NCI-H1417 treated with DMSO at 0.1 percent for 48 hours (cell line): ENCODE results near the gene TPRN.
A peak's percentile ranks its signal among the peaks of the same experiment; 100 is the strongest.

Source experiments
- DNase-seq: peaks from one replicate; lab custom pipeline; 2025; lab: John Stamatoyannopoulos, UW

Gene TPRN

DNA sequence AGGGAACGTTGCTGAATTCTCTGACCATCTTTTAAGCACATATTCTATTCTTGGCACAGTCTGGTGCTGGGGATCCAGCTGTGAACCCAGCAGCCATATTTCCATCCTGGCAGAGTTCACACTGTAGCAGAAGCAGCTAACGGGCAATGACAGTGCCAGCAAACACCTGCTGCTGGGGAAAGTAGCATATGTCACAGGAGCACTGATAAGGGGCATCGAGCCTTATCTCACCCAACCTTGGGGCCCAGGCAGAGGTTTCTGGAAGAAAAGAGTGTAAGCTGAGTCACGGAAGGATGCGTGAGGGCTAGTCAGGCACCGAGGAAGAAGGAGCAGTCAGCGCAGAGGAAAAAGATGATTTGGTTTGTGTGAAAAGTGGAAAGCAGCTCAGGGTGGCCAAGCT, 6.1 kb upstream of the TPRN start:
- DNase-seq: no peak

DNA sequence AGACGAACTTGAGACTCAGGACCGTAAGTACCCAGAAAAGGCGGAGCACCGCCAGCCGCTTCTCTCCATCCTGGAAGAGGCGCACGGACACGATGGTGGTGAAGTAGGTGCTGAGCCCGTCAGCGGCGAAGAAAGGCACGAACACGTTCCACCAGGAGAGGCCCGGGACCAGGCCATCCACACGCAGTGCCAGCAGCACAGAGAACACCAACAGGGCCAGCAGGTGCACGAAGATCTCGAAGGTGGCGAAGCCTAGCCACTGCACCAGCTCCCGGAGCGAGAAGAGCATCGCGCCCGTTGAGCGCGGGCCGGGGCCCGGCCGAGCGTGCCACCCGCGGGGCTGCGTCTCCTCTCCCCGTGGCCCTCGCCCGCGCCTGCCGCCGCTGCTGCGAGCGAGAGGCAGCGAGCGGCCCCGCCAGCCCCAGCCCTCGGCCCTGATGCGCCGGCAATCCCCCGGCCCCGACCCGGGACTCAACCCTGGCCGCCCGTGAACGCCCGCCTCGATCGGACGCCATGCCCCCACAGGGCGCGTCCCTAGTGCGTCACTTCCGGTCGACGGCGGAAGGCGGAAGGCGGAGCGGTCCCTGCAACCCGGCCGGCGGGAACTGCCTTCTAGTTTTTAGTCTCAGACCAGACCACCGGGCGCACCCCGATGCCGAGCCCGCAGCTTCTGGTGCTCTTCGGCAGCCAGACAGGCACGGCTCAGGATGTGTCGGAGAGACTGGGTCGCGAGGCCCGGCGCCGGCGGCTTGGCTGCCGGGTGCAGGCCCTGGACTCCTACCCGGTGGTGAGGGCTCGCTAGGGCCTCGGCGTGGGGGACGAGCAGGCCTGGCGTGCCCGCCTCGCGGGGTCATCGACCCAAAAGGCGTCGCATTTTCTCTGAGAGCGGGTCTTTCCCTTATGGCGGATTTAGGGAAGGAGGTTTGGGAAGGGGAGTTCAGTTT, 4.9 kb upstream of the TPRN start, which contains the start of the genes NDOR1 and TMEM203:
TSS of gene NDOR1 (plus strand) at position 575 of the 944 bp plus-strand sequence. CDS start at position 653, 78 bp downstream.
TSS of gene TMEM203 (minus strand) at position 523 of the 944 bp plus-strand sequence. CDS start at position 289, 234 bp downstream.
- DNase-seq: no peak

DNA sequence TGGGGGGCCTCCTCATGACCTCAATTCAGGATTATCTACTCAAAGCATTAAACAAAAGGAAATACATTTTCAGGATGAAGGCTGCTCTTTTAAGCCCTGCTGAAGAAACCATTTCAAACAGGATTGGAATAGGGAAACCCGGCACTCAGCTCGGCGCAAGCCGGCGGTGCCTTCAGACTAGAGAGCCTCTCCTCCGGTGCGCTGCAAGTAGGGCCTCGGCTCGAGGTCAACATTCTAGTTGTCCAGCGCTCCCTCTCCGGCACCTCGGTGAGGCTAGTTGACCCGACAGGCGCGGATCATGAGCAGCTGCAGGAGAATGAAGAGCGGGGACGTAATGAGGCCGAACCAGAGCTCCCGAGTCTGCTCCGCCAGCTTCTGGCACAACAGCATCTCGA, 4.2 kb upstream of the TPRN start:
- no peak for DNase-seq

DNA sequence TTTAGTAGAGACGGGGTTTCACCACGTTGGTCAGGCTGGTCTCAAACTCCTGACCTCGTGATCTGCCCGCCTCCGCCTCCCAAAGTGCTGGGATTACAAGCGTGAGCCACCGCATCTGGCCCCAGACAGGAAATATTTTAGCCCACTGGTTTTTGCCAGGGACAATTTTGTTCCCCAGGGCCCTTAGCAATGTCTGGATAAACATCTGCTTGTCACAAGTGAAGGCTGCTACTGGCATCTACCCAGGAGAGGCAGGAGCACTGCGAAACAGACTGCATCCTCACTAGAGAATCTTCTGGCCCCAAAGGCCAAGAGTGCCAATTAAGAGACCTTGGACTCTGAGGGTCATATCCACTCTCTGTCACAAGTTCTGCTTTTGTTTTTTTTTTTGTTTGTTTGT, 2.4 kb upstream of the TPRN start:
- DNase-seq: no peak

DNA sequence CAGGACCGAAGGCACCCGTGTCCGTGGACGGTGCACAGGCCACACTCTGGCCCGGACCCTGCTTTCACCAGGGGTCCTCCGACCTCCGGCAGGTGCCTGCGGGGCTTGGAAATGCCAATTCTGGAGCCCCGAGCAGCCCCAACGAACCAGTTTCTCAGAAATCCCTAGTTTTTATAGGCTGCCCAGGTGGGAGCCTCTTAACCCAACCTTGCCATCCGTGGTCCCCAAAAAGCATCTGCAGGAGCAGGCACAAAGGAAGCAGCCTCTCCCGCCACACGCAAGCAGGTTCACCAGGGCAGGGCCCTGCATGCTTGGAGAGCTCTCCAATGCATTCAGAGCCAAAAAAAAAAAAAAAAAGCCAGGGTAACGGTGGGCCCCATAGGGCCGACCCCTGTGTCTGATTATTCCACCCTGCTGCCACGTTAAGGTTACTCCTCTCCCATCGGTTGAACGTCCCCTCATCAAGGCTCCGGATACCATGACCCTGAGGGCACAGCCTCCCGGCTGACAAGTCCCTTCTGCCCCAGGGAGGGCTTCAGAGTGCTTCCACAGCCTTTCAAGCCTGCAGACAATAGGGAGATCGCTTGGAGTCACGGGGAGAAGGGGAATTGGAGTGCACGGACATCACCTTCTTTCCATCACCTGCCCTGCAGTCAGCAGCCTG, 796 bp upstream of the TPRN start:
- DNase-seq: no peak

DNA sequence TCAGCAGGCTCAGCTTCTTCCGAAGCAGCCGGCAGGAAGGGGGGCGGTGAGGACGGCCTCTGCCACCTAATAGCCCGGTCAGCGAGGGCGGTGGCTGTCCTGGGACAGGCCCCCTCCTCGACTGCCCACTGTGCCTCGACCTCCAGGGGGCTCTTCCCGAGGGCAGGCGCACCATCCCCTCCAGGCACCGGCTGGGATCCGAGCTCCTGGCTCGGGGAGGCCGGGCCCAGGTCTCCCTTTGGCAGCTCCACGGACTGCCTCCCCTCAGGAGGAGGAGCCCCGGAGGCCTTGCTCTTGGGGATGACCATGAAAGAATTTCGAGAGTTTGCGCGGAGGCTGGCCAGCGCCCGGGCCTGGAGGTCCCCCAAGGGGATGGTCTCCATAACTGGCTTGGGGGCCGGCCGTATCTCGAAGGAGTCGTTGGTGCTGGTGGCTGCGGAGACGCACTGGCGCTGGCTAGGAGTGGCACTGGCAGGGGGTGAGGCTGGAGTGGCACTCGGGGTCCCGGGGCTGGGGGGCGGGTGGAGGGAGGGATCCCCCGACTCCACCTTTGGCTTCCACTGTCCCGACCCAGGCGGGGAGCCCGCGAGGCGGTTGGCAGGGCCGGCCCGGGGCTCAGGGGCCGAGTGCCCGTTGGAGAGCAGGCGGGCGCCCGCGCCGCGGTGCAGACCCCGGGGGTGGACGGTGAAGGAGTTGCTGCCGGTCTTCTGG, 975 bp downstream of the TPRN start:
- no peak for DNase-seq

DNA sequence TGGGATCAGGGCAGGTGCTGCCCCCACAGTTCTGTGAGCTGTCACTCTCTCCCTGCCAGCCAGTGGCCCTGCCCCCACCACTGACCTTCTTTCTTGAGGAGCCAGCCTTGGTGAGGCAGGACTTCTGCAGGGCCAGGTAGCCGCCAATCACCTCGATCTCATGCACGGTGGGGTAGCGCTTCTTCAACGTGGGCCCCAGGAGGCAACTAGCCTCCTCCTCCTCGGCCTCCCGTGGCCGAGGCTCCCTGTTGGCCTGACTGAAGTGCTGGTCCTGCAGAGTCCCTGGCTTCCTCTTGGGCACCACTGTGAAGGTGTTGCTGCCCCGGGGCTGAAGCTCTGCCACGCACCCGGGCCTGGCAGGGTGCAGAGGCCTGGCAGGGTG, 1.6 kb downstream of the TPRN start:
- DNase-seq: no peak

DNA sequence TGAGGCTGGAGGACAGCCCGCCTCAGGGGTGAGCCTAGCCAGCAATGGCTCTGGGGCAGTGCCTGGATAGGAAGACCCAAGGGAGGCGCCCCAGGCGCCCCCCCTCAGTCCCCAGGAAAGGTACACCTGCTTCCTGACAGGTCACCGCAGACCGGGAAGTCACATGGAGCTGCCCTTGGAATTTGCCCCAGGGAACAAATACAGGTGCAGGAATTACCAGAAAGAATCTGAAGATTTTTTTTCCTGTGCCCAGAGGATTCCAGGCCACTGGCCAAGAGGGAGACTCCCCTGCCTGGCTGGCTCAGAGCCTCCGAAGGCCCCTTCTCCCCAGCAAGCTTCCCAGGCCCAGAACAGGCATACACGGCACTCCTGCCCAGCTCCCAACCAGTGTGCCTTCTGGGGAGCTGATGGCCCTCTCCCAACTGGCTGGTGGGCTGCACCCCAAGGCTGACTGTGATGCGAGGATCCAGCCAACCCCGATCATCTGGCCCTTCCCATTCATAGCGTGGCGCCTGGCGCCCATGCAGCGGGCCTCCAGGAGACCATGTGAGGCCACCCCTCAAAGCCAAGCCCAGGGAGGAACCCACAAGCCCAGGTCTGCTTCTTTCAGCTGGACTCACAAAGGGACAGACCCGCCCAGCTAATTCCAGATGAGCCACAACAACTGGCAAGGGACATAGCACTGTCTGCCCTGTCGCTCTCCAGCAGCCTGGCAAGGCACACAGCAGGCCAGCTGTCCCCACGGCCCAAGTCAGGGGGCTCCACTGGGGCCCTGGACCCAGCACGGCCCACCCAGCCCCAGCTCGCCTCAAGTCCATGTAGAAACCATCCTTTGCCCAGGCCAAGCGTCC, 2.3 kb downstream of the TPRN start:
- DNase-seq: no peak

DNA sequence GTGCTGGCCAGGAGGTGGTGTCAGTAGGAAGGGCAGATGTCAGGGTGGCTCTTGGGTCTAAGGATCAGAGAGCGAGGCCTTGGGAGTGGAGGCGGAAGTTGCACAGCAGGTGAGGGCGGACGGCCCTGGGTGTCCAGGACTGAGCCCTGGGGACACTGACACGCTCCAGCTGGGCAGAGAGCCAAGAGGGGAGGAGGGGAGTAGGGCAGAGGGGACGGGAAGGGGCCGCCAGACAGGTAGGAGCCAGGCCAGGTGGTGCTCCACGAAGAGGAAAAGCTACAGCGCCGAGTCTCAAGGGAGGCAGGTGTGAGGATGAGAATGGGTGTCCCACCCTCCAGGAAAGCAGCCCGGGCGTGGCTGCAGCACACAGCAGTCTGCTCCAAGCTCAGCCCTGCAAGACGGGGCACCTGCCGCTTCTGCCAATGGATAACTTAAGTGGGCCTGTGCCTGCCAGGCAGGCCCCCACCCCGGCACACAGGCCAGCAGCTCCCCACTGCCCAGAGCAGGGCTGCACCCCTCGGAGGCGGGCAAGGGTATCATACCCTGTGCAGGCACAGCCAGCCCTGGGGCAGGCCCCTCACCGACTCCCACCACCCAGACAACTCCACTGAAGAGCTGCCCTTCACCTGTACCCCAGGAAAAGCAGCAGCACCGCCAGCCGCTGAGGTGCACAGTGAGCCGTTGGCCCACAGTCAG, 4.9 kb downstream of the TPRN start:
- peak; percentile 87 for DNase-seq

DNA sequence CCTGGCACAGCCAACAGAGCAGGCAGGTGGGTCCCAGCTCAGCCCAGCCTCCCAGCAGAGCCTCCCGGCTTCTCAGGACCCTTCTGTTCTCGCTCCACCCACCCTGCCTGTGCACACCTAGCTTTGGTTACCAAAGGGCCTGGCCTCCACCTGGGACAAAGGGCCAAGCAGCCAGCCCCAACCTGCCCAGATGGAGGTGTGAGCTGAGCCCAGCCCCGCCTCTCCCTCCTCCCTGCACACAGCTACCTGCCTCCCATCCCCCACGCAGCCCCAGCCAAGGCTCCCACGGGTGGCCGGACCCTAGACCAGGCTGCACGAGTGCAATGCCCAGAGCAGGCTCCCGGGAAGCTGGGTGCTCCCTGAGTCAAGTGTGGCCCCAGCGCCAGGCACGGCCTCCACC, 5.6 kb downstream of the TPRN start:
- DNase-seq: no peak

DNA sequence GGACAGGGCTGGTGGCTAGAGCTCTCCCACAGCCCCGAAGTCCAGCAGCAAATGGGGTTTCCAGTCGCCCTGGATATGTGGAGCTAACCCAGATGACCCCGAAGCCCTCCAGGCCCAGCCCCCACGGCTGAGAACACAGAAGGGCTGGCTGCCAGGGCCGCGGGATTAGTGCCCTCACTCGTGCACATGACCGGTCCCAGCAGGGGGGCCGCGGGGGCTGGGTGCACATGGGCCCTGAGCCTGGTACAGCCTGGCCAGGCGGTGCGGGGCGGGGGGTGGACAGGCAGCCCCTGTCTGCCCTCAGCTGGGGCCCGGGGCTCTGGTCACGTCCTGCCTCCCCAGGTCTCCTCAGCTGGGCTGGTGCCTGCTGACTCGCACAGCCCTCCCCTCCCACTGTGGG, 6.2 kb downstream of the TPRN start:
- no peak for DNase-seq

DNA sequence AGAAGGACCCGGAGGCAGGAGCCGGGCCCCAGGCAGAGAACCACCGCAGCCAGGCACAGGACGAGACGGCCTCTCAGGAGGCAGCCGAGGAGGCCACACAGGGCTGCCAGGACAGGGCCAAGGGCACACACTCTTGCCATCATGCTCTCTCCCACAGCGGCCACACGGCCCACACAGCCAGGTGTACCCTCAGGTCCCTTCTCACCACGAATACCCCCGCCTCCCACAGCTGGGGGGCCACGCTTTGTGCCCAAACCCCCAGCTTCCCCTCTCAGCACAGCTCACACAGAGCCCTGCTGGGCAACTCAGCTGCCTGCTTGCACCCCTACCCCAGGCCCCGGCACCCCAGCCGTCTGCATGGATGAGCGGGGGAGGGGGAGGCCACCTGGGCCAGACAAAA, 6.8 kb downstream of the TPRN start:
- DNase-seq: no peak

DNA sequence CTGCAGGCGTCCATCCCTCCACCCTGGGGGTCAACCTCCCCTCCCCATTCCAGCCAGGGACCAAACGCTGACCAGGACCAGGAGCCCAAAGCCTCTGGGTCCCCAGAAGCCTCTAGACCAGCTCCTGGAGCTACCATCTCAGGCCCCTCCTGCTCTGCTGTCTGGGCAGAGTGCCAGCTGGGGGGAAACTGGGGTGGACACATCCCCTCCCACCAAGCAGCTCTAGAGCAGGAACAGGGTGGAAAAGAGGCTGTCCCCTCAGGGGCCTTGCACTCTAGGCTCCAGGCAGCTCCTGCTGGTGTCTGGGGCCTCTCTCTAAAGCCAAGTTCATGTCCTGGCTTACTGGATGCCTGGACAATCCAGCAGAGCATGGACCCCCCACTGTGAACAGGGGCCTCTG, 7.7 kb downstream of the TPRN start:
- no peak for DNase-seq

DNA sequence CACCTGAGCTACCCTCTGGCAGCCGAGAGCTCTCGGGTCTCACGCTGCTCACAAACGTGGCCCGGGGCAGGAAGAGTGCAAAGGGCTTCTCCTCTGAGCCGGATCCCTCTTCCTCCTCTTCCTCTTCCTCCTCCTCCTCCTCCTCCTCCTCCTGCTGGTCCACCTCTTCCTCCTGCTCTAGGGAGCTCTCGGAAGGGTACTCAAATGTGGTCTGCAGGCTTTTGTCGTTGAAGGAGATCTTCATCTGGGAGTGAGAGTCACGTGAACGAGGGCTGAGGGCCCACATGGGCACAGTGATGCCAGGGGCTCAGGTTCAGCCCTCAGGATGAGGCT, 8.1 kb downstream of the TPRN start:
- no peak for DNase-seq

DNA sequence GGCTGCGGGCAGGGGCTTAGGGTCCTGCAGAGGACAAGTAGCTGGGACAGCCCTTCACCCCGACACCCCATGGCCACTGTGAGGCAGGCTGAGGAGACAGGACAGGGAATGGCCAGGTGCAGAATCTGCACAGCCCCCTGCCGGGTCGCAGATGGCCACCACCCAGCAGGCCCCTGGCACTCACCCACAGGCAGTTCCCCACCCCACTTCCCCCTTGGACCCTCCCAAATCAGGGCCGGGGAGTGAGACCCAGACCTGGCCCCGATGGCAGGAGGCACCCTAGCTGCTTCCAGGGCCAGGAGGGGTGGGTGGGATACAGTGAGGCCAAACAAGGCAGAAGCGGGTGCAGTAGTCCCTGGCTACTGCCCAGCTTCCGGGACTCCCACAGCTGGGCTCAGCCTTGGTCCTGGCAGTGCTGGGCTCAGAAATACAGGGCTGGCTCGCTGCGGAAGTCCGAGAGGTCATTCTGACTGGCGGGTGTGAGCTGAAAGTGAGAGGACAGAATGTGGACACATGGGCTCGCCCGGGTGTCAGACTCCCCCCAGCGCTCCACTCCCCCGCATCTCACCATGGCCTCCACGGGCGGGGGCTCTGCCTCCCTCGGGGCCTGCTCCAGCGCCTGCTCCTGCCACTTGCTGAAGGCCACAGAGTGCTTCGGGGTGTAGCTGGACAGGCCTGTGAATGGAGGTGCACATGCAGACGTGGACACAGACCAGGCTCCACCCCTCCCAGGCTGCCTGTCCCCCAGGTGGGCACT, 8.7 kb downstream of the TPRN start:
- DNase-seq: no peak

DNA sequence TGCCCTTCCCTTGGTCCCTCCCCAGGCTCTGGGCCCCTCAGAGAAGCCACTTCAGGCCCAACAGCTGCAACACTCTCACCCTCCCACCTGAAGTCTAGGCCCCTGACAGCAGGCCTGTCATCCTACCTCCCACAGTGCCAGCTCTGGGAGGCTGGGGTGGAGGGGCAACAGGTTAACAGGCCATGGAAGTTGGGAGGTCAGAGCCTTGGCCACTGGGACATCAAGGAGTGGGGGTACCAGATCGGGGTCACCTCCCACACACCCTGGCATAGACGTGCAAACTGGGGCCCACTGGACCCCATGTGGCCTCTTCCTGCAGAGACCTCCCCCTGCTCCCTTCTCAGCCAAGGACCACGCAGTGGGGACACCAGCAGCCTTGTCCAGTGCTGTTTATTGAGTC, 9.3 kb downstream of the TPRN start:
- no peak for DNase-seq

DNA sequence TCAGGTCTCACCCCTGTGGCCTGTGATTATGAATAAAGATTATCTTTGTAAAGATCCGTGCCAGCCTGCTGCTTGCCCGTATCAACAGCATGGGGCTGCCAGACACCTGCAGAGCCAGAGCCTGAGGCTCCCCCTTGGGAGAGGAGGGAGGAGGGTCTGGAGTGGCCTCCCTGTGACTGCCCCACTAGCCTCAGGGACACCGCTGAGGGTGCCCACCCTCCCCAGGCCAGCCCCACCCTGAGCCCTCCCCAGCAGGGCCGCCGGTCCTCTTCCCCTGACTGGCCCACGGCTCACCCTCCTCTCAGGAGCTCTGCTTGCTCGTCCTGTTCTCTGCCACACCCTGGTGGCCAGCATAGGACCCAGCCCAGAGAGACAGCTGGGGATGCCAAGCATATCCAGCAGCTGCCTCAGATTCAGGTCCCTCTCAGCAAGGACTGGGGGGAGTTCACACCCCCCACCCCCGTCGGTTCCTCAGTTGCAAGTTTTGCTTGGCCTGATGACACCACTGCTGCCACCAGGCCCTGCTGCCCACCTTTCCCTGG, 10.2 kb downstream of the TPRN start:
- no peak for DNase-seq

DNA sequence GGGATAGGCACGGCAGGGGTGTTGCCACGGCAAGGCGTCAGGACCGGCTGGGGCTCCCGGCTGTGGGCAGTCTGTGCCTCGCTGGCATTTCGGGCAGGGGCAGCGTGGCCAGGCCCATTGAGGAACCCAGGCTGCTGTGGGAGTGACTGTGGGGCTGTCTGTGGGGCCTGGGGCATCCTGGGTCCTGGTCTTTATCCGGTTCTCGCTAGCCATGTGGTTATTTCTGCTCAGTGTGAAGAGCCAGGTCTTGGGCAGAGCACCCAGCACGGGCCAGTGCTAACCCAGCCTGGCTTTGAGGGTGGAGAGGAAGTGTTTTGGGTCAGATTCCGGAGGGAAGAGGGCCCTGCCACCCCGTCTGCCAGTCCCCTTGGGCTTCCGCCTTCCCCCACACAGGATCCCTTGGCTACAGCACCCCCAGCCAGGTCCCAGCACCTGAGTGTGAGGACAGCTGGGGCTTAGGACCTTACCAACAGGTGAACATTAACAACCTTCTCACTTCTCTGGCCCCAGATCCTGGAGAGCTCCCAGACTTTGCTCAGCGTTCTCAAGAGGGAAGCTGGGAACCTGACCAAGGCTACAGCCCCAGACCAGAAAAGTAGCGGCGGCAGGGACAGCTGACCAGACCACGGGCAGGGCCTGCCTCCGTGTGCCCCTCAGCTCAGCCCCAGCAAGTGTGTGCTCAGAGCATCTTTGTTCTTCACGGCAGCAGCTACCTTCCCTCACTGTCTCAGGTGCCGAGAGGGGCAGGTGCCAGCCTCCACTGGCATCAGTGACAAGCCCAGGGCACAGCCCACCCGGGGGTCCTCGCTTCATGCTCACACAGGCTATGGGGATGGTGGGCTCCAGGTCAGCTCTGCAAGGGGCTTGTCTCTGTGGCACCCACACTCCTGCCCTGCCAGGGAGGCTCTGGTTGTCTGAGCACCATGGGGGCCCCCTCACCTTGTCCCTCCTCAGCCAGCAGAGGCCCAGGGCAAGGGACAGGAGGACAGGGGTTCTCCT, 10.9 kb downstream of the TPRN start:
- no peak for DNase-seq
